Panc1 (cell line): ENCODE measurements around the gene SNRNP27. TPM values are rescaled to one million over a fixed set of nuclear protein-coding genes. Genes with fewer than 3 reads are reported as not detected.

Source experiments
- ATAC-seq: fragments of 200-7000 bp; cut with Tn5 transposase; 2 replicates; pipeline ENCODE4 v1.9.1; 2020; ENCODE audit warnings: mild to moderate bottlenecking, moderate library complexity
- BruUV-seq: library from RNA; stranded (reverse); fragments of 400-500 nt; replicated peaks from 2 replicates; lab custom pipeline; 2021; lab: Mats Ljungman, UMichigan
- CTCF ChIA-PET: fragments of 300-600 bp; sonication (Branson Sonifier 250); formaldehyde crosslinking; loops from one replicate; lab custom pipeline; 2022; ENCODE audit warnings: antibody characterized with exemption; lab: Charles Lee
- POLR2A ChIA-PET: fragments of 300-600 bp; sonication (Branson Sonifier 250); formaldehyde crosslinking; loops from one replicate; lab custom pipeline; 2022; ENCODE audit warnings: antibody characterized with exemption; lab: Charles Lee
- DNase-seq: peaks from one replicate; pipeline ENCODE4 v3.0.0-alpha.2; 2010; ENCODE audit warnings: low read depth, low spot score
- H3K27ac ChIP-seq: 2 replicates; pipeline ENCODE4 v1.5.1; 2011; ENCODE audit warnings: mild to moderate bottlenecking, low read length, inconsistent platforms
- H3K27me3 ChIP-seq: fragments of 200-500 bp; sonication (Bioruptor generic); 2 replicates; pipeline ENCODE4 v1.6.0; 2014; ENCODE audit warnings: low read length, inconsistent platforms; ENCODE audit not compliant: control insufficient read depth, insufficient read depth
- H3K36me3 ChIP-seq: fragments of 200-500 bp; sonication (Bioruptor generic); 2 replicates; pipeline ENCODE4 v1.5.1; 2014; ENCODE audit warnings: inconsistent platforms, mild to moderate bottlenecking, low read length, moderate library complexity; ENCODE audit not compliant: control insufficient read depth, insufficient read depth
- H3K4me1 ChIP-seq: 2 replicates; pipeline ENCODE4 v1.5.1; 2011; ENCODE audit warnings: inconsistent platforms, mild to moderate bottlenecking, low read length, moderate library complexity; ENCODE audit not compliant: control insufficient read depth, insufficient read depth
- H3K4me3 ChIP-seq, 2 experiments: 2 replicates each; pipeline ENCODE4 v1.5.1; 2011 to 2012; ENCODE audit warnings: low read depth in 2 of 2, low read length in 2 of 2, mild to moderate bottlenecking in 2 of 2, inconsistent platforms in 1 of 2, moderate library complexity in 1 of 2
- H3K9me3 ChIP-seq: fragments of 200-500 bp; sonication (Bioruptor generic); 2 replicates; pipeline ENCODE4 v1.5.1; 2014; ENCODE audit warnings: low read depth, mild to moderate bottlenecking, inconsistent platforms, low read length, moderate library complexity; ENCODE audit not compliant: control insufficient read depth, insufficient read depth
- POLR2AphosphoS5 ChIP-seq: IDR thresholded peaks from 2 replicates; pipeline ENCODE4 v1.6.1; 2012; ENCODE audit warnings: mild to moderate bottlenecking, low read depth, low read length, moderate library complexity
- SIN3A ChIP-seq: IDR thresholded peaks from 2 replicates; pipeline ENCODE4 v1.6.1; 2012; ENCODE audit warnings: low read depth, mild to moderate bottlenecking, low read length, moderate library complexity, borderline replicate concordance; ENCODE audit not compliant: insufficient read depth
- TCF7L2 ChIP-seq: IDR thresholded peaks from 2 replicates; pipeline ENCODE4 v1.6.1; 2011; ENCODE audit warnings: mild to moderate bottlenecking, low read depth, low read length, inconsistent platforms
- in situ Hi-C: cut with HindIII; loops from 2 replicates; pipeline ENCODE4 v1.10.0; 2016; ENCODE audit warnings: low sequenced_read_pairs, low pct_unique_long_range_greater_than_20kb
- intact Hi-C: fragments of 100-400 bp; cut with micrococcal nuclease; formaldehyde crosslinking; loops from one replicate; pipeline ENCODE4 v1.10.0; 2022; ENCODE audit not compliant: unreplicated experiment
- total RNA-seq: library from RNA; stranded (reverse); gene quantifications from one replicate; pipeline ENCODE4 v1.2.1, GENCODE V29; 2021; ENCODE audit not compliant: unreplicated experiment
- TF ChIP-seq, protein P1 (sequence below): fragments of 450-650 bp; IDR thresholded peaks from 2 replicates; pipeline ENCODE4 v1.5.1; 2017; ENCODE audit warnings: mild to moderate bottlenecking
- TF ChIP-seq, protein P2 (sequence below), 2 experiments: IDR thresholded peaks; 2 replicates each; pipeline ENCODE4 v1.6.1; 2011 to 2012; ENCODE audit warnings: low read depth in 2 of 2, control low read depth in 1 of 2, low read length in 1 of 2, mild to moderate bottlenecking in 1 of 2, moderate library complexity in 1 of 2; ENCODE audit not compliant: insufficient read depth in 1 of 2

The SNRNP27 gene
- total RNA-seq, 1 experiment from 2014 or later: 39.7 TPM

DNA sequence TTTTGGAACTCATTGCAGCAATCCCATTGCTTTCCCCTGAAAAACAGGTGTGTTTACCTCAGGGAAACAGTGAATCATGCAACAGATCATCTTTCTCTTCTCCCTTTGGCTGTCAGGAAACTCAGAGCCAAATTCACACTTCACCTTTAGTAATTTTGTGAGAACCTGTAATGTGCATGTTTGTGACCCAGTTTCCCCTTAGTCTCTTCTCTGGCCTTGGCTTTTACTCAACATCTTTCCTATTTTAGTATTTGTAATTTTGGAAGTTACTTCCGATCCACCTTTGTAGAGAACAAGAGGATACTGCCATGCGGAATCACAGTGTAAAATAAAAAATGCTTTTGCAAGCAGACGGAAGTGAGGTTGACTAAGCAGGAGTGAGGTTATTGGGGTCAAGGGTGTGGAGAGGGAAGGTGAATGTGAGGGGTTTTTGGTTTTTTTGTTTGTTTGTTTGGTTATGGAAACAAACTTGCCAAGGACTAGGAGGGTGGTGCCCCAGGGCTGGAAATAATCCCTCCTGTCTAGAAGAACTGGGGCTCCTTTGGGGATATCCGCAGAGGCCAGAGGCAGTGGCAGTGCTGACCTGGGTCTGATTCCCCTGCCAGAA is 53.7 kb downstream of the SNRNP27 start:
- BruUV-seq: no TSS peak
- H3K27ac ChIP-seq: peak overlapping the region; percentile 62
- DNase-seq: no peak
- H3K9me3 ChIP-seq: no peaks in the 10 kb centered on the region
- no peaks in the 10 kb centered on the region for H3K27me3 ChIP-seq
- no peaks in the 10 kb centered on the region for H3K36me3 ChIP-seq
- TF ChIP-seq TCF7L2: no peak
- TF ChIP-seq, protein P1, sequence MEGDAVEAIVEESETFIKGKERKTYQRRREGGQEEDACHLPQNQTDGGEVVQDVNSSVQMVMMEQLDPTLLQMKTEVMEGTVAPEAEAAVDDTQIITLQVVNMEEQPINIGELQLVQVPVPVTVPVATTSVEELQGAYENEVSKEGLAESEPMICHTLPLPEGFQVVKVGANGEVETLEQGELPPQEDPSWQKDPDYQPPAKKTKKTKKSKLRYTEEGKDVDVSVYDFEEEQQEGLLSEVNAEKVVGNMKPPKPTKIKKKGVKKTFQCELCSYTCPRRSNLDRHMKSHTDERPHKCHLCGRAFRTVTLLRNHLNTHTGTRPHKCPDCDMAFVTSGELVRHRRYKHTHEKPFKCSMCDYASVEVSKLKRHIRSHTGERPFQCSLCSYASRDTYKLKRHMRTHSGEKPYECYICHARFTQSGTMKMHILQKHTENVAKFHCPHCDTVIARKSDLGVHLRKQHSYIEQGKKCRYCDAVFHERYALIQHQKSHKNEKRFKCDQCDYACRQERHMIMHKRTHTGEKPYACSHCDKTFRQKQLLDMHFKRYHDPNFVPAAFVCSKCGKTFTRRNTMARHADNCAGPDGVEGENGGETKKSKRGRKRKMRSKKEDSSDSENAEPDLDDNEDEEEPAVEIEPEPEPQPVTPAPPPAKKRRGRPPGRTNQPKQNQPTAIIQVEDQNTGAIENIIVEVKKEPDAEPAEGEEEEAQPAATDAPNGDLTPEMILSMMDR: no peak
- POLR2A ChIA-PET: no interaction called here
- intact Hi-C loops (no loop called here), in situ Hi-C loops (no loop called here)
- CTCF ChIA-PET: interaction anchor here (0.7 kb wide), 1 partner anchor 125 kb away, joined by 5 read pairs; no protein-coding TSS in a partner anchor
- H3K4me1 ChIP-seq: peaks cover 23% of the 10 kb centered on the region
- no peak overlapping the region for H3K4me3 ChIP-seq
- ATAC-seq: peak; percentile 45

DNA sequence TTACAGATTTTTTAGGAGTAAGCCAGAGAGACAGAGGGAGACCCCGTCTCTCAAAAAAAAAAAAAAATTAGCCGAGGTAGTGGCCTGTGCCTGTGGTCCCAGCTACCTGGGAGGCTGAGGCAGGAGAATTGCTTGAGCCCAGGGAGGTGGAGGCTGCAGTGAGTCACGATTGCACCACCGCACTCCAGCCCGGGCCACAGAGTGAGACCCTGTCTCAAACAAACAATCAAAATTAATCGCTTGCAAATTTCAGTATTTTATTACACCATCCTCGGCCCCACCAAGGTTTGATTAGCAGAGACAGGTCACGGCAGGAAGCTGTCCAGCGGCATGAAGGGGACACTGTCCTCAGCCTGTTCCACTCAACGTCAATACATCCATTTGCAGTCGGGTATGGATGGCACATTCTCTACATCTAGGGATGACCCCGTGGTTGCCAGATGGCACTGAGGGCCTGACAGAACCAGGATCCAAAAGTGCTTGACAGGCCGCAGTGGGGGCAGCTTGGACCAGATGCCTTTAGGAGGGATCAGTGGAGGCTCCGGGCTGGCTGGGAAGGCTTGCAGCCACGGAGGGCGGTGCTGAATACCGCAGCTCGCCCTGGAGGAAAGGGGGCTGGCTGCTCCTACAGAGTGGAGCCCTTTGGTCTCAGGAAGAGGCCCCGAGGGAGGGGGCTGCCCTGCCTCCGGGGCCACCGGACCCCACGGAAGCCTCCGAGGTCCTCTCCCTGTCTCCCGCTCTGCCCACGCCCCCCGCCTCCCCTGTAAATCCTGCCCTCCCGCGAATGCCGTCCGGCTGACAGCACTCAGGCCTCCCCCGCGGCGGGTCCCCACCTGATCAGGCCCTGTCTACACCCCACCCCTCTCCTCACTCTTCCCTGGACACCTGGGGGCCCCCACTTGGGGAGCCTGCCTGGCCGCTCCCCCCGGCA is 54.5 kb downstream of the SNRNP27 start:
- peaks cover 23% of the 10 kb centered on the region for H3K4me1 ChIP-seq
- ATAC-seq (no peak), DNase-seq (no peak)
- BruUV-seq: no TSS peak
- POLR2A ChIA-PET: no interaction called here
- in situ Hi-C loops (no loop called here), intact Hi-C loops (no loop called here)
- H3K4me3 ChIP-seq: no peak overlapping the region
- TF ChIP-seq SIN3A (no peak), TCF7L2 (no peak), POLR2AphosphoS5 (no peak)
- TF ChIP-seq, protein P2, sequence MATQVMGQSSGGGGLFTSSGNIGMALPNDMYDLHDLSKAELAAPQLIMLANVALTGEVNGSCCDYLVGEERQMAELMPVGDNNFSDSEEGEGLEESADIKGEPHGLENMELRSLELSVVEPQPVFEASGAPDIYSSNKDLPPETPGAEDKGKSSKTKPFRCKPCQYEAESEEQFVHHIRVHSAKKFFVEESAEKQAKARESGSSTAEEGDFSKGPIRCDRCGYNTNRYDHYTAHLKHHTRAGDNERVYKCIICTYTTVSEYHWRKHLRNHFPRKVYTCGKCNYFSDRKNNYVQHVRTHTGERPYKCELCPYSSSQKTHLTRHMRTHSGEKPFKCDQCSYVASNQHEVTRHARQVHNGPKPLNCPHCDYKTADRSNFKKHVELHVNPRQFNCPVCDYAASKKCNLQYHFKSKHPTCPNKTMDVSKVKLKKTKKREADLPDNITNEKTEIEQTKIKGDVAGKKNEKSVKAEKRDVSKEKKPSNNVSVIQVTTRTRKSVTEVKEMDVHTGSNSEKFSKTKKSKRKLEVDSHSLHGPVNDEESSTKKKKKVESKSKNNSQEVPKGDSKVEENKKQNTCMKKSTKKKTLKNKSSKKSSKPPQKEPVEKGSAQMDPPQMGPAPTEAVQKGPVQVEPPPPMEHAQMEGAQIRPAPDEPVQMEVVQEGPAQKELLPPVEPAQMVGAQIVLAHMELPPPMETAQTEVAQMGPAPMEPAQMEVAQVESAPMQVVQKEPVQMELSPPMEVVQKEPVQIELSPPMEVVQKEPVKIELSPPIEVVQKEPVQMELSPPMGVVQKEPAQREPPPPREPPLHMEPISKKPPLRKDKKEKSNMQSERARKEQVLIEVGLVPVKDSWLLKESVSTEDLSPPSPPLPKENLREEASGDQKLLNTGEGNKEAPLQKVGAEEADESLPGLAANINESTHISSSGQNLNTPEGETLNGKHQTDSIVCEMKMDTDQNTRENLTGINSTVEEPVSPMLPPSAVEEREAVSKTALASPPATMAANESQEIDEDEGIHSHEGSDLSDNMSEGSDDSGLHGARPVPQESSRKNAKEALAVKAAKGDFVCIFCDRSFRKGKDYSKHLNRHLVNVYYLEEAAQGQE (IDR thresholded peaks at IDR 0.05; ENCODE audit: insufficient read depth in 1 of 2, low read depth in 2 of 2, low read length in 1 of 2): no peak
- TF ChIP-seq, protein P1: no peak
- no peaks in the 10 kb centered on the region for H3K27me3 ChIP-seq
- CTCF ChIA-PET: interaction anchor here (0.7 kb wide), 1 partner anchor 124 kb away, joined by 5 read pairs; no protein-coding TSS in a partner anchor
- no peak overlapping the region; the same call in 1 of the 2 replicates for H3K27ac ChIP-seq
- no peaks in the 10 kb centered on the region for H3K9me3 ChIP-seq
- H3K36me3 ChIP-seq: no peaks in the 10 kb centered on the region
